Type B pancreatic cell (in vitro differentiated cells): Measurements from ENCODE around the gene GNPDA1. TPM values are rescaled to one million over a fixed set of nuclear protein-coding genes. Genes with fewer than 3 reads are reported as not detected.

ENCODE experiments used
- DNase-seq: peaks from one replicate; pipeline ENCODE4 v3.0.0; 2021; ENCODE audit warnings: mixed read lengths; ENCODE audit not compliant: unreplicated experiment; ENCODE audit errors: extremely low spot score
- H3K27ac Mint-ChIP-seq: 2 replicates; pipeline ENCODE4 v1.8.0; 2021; ENCODE audit warnings: mild to moderate bottlenecking, mixed read lengths
- H3K27me3 Mint-ChIP-seq: 2 replicates; pipeline ENCODE4 v1.8.0; 2021; ENCODE audit warnings: mixed read lengths
- H3K36me3 Mint-ChIP-seq: 2 replicates; pipeline ENCODE4 v1.8.0; 2021; ENCODE audit warnings: mixed read lengths
- H3K4me1 Mint-ChIP-seq: one replicate; pipeline ENCODE4 v1.8.0; 2021; ENCODE audit warnings: mixed read lengths; ENCODE audit not compliant: unreplicated experiment
- H3K4me3 Mint-ChIP-seq: 2 replicates; pipeline ENCODE4 v1.8.0; 2021; ENCODE audit warnings: mild to moderate bottlenecking, mixed read lengths
- H3K9me3 Mint-ChIP-seq: 2 replicates; pipeline ENCODE4 v1.8.0; 2021; ENCODE audit warnings: mixed read lengths
- total RNA-seq: library from RNA; stranded (reverse); gene quantifications from 2 replicates; pipeline ENCODE4 v1.2.1, GENCODE V29; 2021; ENCODE audit warnings: low replicate concordance
- TF ChIP-seq, protein P1 (sequence below): fragments of 200-600 bp; sonication (generic); conservative IDR thresholded peaks from 2 replicates; pipeline ENCODE4 v1.5.0; 2021; ENCODE audit warnings: antibody characterized with exemption, mild to moderate bottlenecking

GNPDA1 gene
- total RNA-seq, 1 donor from 2014 or later, result 50.4 TPM

DNA sequence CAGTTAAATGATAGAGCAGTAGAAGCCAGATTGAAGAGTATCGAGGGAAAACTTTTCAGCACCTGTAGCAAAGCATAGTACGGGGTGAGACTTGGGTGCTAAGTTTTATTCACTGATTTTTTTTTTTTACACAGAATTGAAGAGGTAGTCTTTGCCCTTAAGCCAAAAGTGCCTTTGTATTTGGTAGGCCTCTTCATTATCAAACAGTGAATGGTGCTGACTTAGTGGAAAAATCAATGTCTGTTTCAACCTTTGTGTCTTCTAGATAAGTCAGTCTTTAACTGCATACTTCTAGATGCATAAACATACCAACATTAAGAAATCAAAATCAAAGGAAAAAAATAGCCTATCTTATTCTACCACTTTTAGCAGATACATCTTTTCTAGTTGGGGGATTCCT is 30.2 kb downstream of the GNPDA1 start:
- TF ChIP-seq, protein P1, sequence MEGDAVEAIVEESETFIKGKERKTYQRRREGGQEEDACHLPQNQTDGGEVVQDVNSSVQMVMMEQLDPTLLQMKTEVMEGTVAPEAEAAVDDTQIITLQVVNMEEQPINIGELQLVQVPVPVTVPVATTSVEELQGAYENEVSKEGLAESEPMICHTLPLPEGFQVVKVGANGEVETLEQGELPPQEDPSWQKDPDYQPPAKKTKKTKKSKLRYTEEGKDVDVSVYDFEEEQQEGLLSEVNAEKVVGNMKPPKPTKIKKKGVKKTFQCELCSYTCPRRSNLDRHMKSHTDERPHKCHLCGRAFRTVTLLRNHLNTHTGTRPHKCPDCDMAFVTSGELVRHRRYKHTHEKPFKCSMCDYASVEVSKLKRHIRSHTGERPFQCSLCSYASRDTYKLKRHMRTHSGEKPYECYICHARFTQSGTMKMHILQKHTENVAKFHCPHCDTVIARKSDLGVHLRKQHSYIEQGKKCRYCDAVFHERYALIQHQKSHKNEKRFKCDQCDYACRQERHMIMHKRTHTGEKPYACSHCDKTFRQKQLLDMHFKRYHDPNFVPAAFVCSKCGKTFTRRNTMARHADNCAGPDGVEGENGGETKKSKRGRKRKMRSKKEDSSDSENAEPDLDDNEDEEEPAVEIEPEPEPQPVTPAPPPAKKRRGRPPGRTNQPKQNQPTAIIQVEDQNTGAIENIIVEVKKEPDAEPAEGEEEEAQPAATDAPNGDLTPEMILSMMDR, result no peak
- Mint-ChIP-seq H3K27me3 (no peaks in the 10 kb centered on the region), H3K4me3 (no peak overlapping the region)

DNA sequence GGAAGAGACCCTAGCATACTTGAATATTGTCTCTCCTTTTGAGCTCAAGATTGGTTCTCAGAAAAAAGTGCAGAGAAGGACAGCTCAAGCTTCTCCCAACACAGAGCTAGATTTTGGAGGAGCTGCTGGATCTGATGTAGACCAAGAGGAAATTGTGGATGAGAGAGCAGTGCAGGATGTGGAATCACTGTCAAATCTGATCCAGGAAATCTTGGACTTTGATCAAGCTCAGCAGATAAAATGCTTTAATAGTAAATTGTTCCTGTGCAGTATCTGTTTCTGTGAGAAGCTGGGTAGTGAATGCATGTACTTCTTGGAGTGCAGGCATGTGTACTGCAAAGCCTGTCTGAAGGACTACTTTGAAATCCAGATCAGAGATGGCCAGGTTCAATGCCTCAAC is 34.4 kb downstream of the GNPDA1 start:
- no peak for DNase-seq
- Mint-ChIP-seq H3K4me3 (no peak overlapping the region), H3K27me3 (no peaks in the 10 kb centered on the region), H3K27ac (no peak overlapping the region), H3K9me3 (no peaks in the 10 kb centered on the region), H3K36me3 (peaks cover 33% of the 10 kb centered on the region), H3K4me1 (no peaks in the 10 kb centered on the region)
- TF ChIP-seq, protein P1, result no peak

More for the DNA sequence above, 30.2 kb downstream of the GNPDA1 start:
- H3K36me3 Mint-ChIP-seq, result peaks cover 38% of the 10 kb centered on the region
- DNase-seq, result no peak
- no peaks in the 10 kb centered on the region for H3K9me3 Mint-ChIP-seq
- H3K27ac Mint-ChIP-seq, result no peak overlapping the region
- H3K4me1 Mint-ChIP-seq, result no peaks in the 10 kb centered on the region

DNA sequence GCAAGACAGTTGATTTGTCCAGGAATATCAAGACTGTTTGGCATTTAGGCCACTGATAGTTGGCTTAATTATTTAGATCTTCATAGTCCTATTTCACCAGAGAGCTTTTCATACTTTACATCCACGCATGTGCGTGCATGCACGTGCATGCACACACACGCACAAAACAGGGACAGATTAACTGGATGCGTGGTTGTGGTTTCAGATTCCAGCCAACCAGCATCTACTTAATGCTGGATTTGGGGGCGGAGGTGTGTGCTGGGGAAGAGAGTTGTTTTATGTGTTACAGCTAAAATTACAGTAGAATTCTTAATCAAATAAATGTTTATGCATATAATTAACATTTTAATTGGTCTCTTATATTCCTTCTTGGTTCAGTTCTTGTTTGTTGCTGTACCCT is 36.7 kb downstream of the GNPDA1 start:
- peaks cover 31% of the 10 kb centered on the region for H3K36me3 Mint-ChIP-seq
- no peaks in the 10 kb centered on the region for H3K4me1 Mint-ChIP-seq
- DNase-seq, result no peak
- H3K27me3 Mint-ChIP-seq, result no peaks in the 10 kb centered on the region
- TF ChIP-seq, protein P1, result no peak
- H3K4me3 Mint-ChIP-seq, result no peak overlapping the region
- no peaks in the 10 kb centered on the region for H3K9me3 Mint-ChIP-seq
- no peak overlapping the region for H3K27ac Mint-ChIP-seq

DNA sequence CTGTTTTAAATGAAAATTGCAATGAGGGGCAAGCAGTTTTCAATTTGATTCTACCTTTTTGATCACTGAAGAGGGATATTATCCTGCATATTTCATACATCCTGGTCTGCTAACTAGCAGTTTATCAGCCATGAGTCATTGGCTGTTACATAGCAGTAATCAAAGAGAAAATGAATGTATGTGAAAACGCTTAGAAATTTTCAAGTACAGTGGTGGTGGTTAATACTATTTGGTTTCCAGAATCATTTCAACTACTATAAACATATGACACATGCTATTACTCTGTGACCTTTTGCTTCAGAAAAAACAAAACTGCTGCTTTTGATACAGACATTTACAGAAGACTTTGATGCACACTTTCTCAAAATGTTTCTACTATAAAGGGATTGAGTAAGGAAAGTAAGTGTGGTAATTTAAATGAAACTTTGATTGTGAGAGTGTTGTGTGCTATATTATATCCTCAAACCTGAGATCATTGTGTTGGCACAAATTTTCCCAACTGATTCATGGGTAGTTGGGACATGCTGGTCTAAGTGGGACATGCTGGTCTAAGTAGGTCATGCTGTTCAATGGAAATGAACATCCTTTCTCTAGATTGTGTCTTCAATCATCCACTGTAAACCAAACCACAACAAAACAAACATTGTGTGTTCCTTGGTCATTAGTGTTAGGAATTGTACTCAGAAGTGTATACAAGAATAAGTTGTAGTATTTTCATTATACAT is 38.8 kb downstream of the GNPDA1 start:
- no peak overlapping the region for H3K27ac Mint-ChIP-seq
- no peak for DNase-seq
- no peak overlapping the region for H3K4me3 Mint-ChIP-seq
- H3K9me3 Mint-ChIP-seq, result no peaks in the 10 kb centered on the region
- no peaks in the 10 kb centered on the region for H3K27me3 Mint-ChIP-seq
- peaks cover 21% of the 10 kb centered on the region for H3K36me3 Mint-ChIP-seq
- H3K4me1 Mint-ChIP-seq, result peaks cover 13% of the 10 kb centered on the region
- TF ChIP-seq, protein P1, result no peak

DNA sequence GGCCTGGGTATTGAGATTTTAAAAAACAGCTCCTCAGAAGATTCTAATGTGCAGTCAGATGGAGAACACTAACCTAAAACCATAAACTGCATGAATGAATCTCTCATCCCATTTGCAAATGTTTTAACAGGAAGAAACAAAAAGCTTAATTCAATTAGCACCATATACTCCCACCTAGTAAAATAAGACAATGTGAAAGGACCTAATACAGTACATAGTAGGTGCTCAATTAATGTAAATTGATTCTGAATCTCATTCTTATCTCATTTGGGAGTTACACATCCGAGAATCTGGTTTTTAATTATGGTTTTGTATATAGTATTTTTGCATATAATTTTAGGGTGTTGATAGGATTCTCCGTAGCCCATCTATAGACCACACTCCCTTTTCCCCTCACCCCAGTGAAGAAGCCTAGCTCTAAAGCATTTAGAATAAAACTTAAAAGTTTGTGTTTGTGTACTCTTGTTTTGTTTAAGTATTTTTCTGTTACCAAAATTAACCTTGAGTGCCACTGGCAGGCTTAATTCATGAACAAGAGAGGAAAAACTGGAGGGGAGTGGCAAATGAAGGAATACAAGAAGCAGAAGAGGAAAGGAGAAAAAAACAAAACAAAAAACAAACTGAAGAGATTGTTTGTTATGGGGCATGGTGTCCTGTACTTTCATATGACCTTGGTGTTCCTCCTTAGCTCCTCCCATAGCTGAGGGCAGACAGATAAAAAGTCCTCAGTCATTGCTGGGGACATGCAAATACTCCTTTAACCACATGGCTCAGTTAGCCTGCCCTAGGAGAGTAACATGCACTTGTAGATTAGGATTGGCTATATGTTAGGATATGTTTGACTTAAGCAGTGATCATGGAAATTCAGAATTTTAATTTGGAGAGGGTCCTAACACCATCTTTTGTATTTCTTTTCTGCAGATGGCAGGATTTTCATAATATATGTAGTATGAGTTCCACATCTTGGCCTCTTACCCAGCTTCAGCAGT is 42.8 kb downstream of the GNPDA1 start:
- Mint-ChIP-seq H3K27me3 (no peaks in the 10 kb centered on the region), H3K9me3 (no peaks in the 10 kb centered on the region), H3K4me3 (peak overlapping the region; percentile 98), H3K4me1 (peaks cover 13% of the 10 kb centered on the region), H3K36me3 (peaks cover 15% of the 10 kb centered on the region), H3K27ac (peak overlapping the region; percentile 97)
- TF ChIP-seq, protein P1, result no peak
- DNase-seq, result no peak
